GM23338 (cell line): Measurements from ENCODE around the gene RPL31. TPM values are rescaled to one million over a fixed set of nuclear protein-coding genes. Genes with fewer than 3 reads are reported as not detected.

Experiments used
- ATAC-seq: fragments of 200-7000 bp; cut with Tn5 transposase; 3 replicates; pipeline ENCODE4 v1.9.1; 2020
- DNase-seq: peaks from one replicate; pipeline ENCODE4 v3.0.0-alpha.2; 2015; ENCODE audit warnings: low spot score
- H2AFZ ChIP-seq: fragments of 200-600 bp; sonication (generic); 2 replicates; pipeline ENCODE4 v1.8.0; 2016; ENCODE audit warnings: antibody characterized with exemption, mild to moderate bottlenecking, moderate library complexity
- H3F3A ChIP-seq: fragments of 200-600 bp; sonication (generic); replicated peaks from 2 replicates; pipeline ENCODE4 v1.8.0; 2017; ENCODE audit warnings: antibody characterized with exemption, mixed run types, low read depth
- H3K27ac ChIP-seq: fragments of 200-600 bp; sonication (generic); 2 replicates; pipeline ENCODE4 v1.6.1; 2016; ENCODE audit warnings: low read depth
- H3K27me3 ChIP-seq: fragments of 200-600 bp; sonication (generic); 2 replicates; pipeline ENCODE4 v1.8.0; 2016; ENCODE audit warnings: mild to moderate bottlenecking, mixed run types, moderate library complexity; ENCODE audit not compliant: insufficient read depth
- H3K36me3 ChIP-seq: fragments of 200-600 bp; sonication (generic); 2 replicates; pipeline ENCODE4 v1.8.0; 2016; ENCODE audit warnings: mild to moderate bottlenecking; ENCODE audit not compliant: insufficient read depth
- H3K4me1 ChIP-seq: fragments of 200-600 bp; sonication (generic); 2 replicates; pipeline ENCODE4 v1.8.0; 2016; ENCODE audit warnings: mild to moderate bottlenecking, moderate library complexity; ENCODE audit not compliant: insufficient read depth
- H3K4me2 ChIP-seq: fragments of 200-600 bp; sonication (generic); 2 replicates; pipeline ENCODE4 v1.7.1; 2017; ENCODE audit warnings: mixed run types
- H3K4me3 ChIP-seq: fragments of 200-600 bp; sonication (generic); 2 replicates; pipeline ENCODE4 v1.6.1; 2016; ENCODE audit warnings: mixed run types
- H3K79me2 ChIP-seq: fragments of 200-600 bp; sonication (generic); replicated peaks from 2 replicates; pipeline ENCODE4 v1.8.0; 2017; ENCODE audit warnings: mild to moderate bottlenecking; ENCODE audit not compliant: insufficient read depth
- H3K9me2 ChIP-seq: fragments of 200-600 bp; sonication (generic); 2 replicates; pipeline ENCODE4 v1.8.0; 2017; ENCODE audit not compliant: insufficient read depth
- H4K20me1 ChIP-seq: fragments of 200-600 bp; sonication (generic); replicated peaks from 2 replicates; pipeline ENCODE4 v1.8.0; 2017; ENCODE audit warnings: mild to moderate bottlenecking; ENCODE audit not compliant: insufficient read depth
- H3K27ac Mint-ChIP-seq: 2 replicates; pipeline ENCODE4 v1.8.0; 2020; ENCODE audit warnings: inconsistent platforms, mild to moderate bottlenecking, moderate library complexity, mixed read lengths
- H3K27me3 Mint-ChIP-seq: 3 replicates; pipeline ENCODE4 v1.8.0; 2022; ENCODE audit warnings: low read depth, mild to moderate bottlenecking, moderate library complexity, mixed read lengths, inconsistent platforms; ENCODE audit not compliant: insufficient read depth, poor library complexity
- H3K36me3 Mint-ChIP-seq: 3 replicates; pipeline ENCODE4 v1.8.0; 2021; ENCODE audit warnings: low read depth, mild to moderate bottlenecking, inconsistent platforms, moderate library complexity, mixed read lengths
- H3K4me1 Mint-ChIP-seq: 3 replicates; pipeline ENCODE4 v1.8.0; 2020; ENCODE audit warnings: mild to moderate bottlenecking, inconsistent platforms, mixed read lengths
- H3K4me3 Mint-ChIP-seq: 3 replicates; pipeline ENCODE4 v1.8.0; 2021; ENCODE audit warnings: moderate library complexity, mild to moderate bottlenecking, inconsistent platforms, mixed read lengths
- H3K9me3 Mint-ChIP-seq: 3 replicates; pipeline ENCODE4 v1.8.0; 2020; ENCODE audit warnings: moderate library complexity, mild to moderate bottlenecking, inconsistent platforms, mixed read lengths
- CTCF ChIP-seq, 2 experiments: fragments of 200-600 bp in 1 of 2; sonication (generic) in 1 of 2; conservative IDR thresholded peaks; 2 replicates each; pipeline versions ENCODE4 v1.5.1 to v1.6.1; 2016 to 2017; ENCODE audit warnings: antibody characterized with exemption in 2 of 2, low read depth in 2 of 2, mild to moderate bottlenecking in 2 of 2, moderate library complexity in 1 of 2
- JUNB ChIP-seq: IDR thresholded peaks from one replicate; pipeline ENCODE4 v1.6.1; 2016; ENCODE audit warnings: antibody characterized with exemption; ENCODE audit not compliant: unreplicated experiment
- POLR2AphosphoS5 ChIP-seq: IDR thresholded peaks from 2 replicates; pipeline ENCODE4 v1.6.1; 2016; ENCODE audit warnings: antibody characterized with exemption, low read depth
- ZNF114 ChIP-seq: fragments of 250-450 bp; sonication (Bioruptor Pico); IDR thresholded peaks from 2 replicates; pipeline ENCODE4 v1.5.0; 2020; ENCODE audit warnings: mild to moderate bottlenecking, moderate library complexity
- ZNF462 ChIP-seq: fragments of 250-450 bp; sonication (Bioruptor Pico); IDR thresholded peaks from 2 replicates; pipeline ENCODE4 v1.5.0; 2020; ENCODE audit warnings: mild to moderate bottlenecking, moderate library complexity
- polyA plus RNA-seq: library from polyadenylated mRNA; unstranded; fragments of >200 nt; fragmentation: Nextera tagmentation; extraction: Ambion mirVana; gene quantifications from 2 replicates; pipeline ENCODE4 v1.2.1, GENCODE V29; 2016
- total RNA-seq: library from RNA; depleted of rRNA; stranded (reverse); fragments of >200 nt; shearing (Covaris generic); gene quantifications from 2 replicates; pipeline ENCODE4 v1.2.3, GENCODE V29; 2014
- TF ChIP-seq, protein P1 (sequence below): IDR thresholded peaks from 2 replicates; pipeline ENCODE4 v1.6.1; 2016; ENCODE audit warnings: antibody characterized with exemption

The RPL31 gene
- total and polyA plus RNA-seq, 2 experiments from 2014 or later: 819 to 3,213 TPM

DNA sequence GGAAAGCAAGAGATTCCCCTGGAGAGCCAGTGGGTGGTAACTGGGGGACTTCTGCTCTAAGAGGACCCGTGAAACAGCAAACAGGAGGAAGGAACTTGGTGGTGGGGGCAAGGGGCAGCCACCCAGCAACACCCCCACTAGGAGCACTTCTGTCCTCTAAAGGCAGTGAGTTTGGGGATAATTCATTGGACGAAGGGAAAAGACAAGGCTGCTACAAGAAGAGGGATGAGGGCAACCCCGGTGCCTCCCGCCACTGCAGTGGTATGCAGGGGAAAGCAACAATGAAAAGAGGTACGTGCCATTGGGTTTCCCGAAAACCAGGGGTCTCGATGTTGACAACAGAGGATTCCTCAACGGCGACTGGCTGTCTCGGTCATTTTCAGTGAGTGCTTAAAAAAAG is 9.1 kb downstream of the RPL31 start (continued):
- TF ChIP-seq CTCF (conservative IDR thresholded peaks at IDR 0.05; ENCODE audit: low read depth in 2 of 2) (no peak), JUNB (no peak), ZNF462 (CRISPR knock-in tag) (no peak)
- TF ChIP-seq, protein P1, sequence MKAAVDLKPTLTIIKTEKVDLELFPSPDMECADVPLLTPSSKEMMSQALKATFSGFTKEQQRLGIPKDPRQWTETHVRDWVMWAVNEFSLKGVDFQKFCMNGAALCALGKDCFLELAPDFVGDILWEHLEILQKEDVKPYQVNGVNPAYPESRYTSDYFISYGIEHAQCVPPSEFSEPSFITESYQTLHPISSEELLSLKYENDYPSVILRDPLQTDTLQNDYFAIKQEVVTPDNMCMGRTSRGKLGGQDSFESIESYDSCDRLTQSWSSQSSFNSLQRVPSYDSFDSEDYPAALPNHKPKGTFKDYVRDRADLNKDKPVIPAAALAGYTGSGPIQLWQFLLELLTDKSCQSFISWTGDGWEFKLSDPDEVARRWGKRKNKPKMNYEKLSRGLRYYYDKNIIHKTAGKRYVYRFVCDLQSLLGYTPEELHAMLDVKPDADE: no peak

DNA sequence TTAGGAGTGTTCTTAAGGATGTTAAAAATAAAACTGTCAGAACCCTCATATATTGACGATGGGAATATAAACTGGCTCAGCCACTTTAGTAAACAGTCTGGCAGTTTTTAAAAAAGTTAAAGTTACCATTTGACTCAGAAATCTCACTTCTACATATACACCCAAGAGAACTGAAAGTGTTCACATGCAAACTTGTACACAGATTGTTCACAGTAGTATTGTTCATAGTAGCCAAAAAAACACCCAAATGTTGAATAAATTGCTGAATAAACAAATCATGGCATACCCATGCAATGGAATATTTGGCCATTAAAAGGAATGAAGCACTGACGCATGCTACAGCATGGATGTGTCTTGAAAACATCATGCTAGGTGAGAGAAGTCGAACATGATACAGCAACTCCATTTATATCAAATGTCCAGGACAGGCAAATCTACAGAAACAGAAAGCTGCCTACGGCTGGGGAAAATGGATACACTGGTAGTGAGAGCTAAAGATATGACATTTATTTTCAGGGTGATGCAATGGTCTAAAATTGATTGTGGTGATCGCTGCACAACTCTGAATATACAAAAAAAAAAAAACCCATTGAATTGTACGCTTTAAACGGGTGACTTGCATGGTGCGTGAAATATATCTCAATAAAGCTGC is 10.1 kb downstream of the RPL31 start:
- Mint-ChIP-seq H3K4me3 (no peak overlapping the region), H3K27ac (no peak overlapping the region; the same call in 1 of the 2 replicates), H3K27me3 (peaks cover 12% of the 10 kb centered on the region), H3K9me3 (no peaks in the 10 kb centered on the region; the same call in 1 of the 3 replicates), H3K36me3 (peaks cover 84% of the 10 kb centered on the region), H3K4me1 (peaks cover 15% of the 10 kb centered on the region)
- ATAC-seq: no peak
- DNase-seq: no peak
- Histone ChIP-seq H3K27me3 (no peaks in the 10 kb centered on the region), H3K9me2 (no peaks in the 10 kb centered on the region), H3K79me2 (no peaks in the 10 kb centered on the region), H3K36me3 (peaks cover 9% of the 10 kb centered on the region; the same call in 1 of the 2 replicates), H4K20me1 (peaks cover 9% of the 10 kb centered on the region), H3K4me3 (no peak overlapping the region), H3K27ac (peak overlapping the region; percentile 37; the same call in 1 of the 2 replicates), H2AFZ (no peak overlapping the region), H3K4me1 (no peaks in the 10 kb centered on the region; the same call in 1 of the 2 replicates), H3K4me2 (no peak overlapping the region), H3F3A (peaks cover 17% of the 10 kb centered on the region)
- no peak for TF ChIP-seq ZNF114 (CRISPR knock-in tag)
- 0 out of 2 replicates have a peak, but pooled peaks have one; percentile 21 for TF ChIP-seq POLR2AphosphoS5
